GM18526 (cell line): ENCODE measurements around the gene NDRG4.

Experiments used
- POLR2A ChIP-seq: IDR thresholded peaks from 3 replicates; pipeline ENCODE4 v1.6.1; 2011; ENCODE audit not compliant: insufficient read length; ENCODE audit errors: extremely low read depth

The NDRG4 gene

DNA sequence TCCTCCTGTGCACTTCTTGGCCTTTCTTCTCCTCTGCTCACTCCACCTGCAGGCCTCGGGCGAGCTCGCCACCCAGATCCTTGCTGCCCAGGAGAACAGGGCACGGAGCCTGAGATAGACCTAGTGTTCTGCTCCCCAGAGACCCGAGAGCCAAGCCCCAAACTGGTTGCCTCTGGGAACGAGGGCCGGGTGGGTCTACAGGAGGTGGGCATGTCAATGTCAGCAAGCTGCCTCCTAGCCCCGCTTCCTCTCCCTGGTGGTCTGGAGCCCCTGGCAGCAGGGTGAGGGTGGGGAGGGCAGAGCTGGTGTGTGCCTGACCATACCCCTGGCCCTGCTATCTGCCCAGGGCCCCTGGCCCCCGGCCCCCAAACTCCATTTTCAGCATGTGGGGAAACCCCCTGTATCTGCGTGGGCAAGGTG lies 841 bp upstream of the NDRG4 start:
- TF ChIP-seq POLR2A = no peak

DNA sequence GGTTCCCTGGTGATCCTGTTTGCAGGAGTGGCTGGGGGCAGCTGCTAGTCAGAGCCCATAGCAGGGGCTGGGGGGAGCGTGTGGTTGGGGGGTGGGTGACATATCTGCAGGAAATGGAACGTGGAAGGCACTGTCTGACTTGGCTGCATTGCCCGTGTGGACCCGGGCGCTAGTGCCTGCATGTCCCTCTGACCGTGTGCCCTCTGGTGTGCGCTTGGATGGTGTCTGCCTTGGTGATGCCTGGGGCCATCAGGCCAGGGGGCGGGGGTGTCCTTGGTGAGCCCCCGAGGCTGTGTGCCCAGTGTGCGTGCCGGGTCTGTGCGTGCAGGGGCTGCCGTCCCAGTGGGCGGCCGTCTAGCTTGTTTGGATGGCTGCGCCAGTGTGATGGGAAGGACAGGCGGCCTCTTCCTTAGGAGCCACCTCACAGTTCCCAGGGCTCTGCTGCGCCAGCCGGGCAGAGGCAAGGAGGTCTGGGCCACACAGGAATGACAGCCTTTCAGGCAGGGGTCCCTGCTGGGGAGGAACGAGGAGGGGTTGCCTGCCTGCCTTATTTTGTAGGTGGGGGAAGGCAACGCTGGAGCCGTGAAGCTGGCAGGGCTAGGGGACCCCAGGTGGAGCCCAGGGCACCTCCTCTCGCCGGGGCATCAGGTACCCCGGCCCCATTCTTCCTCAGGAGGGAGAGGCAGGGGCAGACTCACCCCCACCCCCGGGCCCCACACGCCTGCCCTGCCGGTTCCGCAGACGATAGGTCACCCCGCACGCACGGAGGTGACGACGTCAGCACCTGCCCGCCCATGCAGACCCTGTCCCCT lies 693 bp downstream of the NDRG4 start:
- TF ChIP-seq POLR2A = no peak

- TF ChIP-seq POLR2A = no peak
These were observed 1.5 kb downstream of the NDRG4 start for GRCh38 chr16:58501242-58502131.

- no peak for TF ChIP-seq POLR2A
These were observed 2.4 kb downstream of the NDRG4 start for GRCh38 chr16:58502217-58502921.

GRCh38 chr16:58503166-58503862 lies 3.4 kb downstream of the NDRG4 start:
- no peak for TF ChIP-seq POLR2A

DNA sequence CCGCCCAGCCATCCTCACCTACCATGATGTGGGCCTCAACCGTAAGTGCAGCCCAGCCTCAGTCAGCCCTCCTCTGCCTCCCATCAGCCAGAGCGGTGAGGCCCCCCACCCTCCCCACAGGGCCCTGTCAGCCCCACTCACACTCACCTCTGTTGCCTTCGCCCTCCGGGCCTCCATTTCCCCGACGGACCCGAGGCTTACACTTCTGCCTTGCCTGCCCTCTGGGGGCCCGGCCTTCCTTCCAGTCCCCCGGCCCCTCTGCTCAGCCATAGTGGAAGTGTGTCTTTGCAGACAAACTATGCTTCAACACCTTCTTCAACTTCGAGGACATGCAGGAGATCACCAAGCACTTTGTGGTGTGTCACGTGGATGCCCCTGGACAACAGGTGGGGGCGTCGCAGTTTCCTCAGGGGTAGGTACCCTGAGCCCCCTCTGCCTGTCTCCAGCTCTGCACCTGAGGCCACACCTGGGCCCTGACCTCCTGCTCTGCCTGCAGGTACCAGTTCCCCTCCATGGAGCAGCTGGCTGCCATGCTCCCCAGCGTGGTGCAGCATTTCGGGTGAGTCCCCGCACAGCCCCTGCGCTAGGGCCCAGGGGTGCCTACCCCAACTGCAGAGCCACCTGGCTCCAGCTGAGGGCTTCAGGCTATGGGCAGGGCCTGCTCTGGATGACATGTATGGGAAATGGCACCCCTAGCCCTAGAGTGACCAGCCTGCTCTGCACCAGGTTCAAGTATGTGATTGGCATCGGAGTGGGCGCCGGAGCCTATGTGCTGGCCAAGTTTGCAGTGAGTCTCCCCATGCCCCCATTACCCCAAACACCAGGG lies 4.1 kb downstream of the NDRG4 start:
- no peak for TF ChIP-seq POLR2A

DNA sequence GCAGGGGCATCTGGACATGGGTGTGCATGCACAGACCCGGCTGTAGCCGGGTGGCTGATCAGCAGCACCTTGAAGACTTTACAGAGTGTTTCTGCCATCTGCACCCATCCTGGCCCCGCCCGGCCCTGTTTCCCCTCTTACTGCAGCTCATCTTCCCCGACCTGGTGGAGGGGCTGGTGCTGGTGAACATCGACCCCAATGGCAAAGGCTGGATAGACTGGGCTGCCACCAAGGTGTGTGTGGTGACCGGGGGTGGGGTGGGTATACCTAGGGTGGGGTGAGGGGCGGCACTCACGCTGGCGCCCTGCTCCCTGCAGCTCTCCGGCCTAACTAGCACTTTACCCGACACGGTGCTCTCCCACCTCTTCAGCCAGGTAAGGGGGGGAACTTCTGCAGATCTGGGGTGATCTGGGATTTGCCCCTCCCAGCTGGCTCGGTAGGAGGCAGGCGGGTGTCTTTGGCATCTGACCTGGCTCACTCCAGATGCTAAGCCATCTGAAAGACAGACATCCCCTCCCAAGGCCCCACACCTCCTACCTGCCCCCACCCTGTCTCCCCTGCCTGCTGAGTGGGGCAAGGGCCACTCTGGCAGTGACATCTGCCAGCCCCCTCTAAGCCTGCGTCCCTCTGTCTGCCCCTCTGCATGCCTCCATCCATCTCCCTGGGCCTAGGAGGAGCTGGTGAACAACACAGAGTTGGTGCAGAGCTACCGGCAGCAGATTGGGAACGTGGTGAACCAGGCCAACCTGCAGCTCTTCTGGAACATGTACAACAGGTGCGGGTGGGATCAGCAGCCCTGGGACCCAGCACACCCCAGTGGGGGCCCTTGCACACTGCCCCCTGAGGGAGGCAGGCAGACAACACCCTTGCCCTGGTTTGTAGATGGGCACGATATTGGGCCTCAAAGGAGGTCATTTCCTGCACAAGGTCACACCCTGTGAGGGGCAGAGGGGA lies 6.6 kb downstream of the NDRG4 start:
- no peak for TF ChIP-seq POLR2A

GRCh38 chr16:58507195-58507962 lies 7.4 kb downstream of the NDRG4 start:
- no peak for TF ChIP-seq POLR2A

DNA sequence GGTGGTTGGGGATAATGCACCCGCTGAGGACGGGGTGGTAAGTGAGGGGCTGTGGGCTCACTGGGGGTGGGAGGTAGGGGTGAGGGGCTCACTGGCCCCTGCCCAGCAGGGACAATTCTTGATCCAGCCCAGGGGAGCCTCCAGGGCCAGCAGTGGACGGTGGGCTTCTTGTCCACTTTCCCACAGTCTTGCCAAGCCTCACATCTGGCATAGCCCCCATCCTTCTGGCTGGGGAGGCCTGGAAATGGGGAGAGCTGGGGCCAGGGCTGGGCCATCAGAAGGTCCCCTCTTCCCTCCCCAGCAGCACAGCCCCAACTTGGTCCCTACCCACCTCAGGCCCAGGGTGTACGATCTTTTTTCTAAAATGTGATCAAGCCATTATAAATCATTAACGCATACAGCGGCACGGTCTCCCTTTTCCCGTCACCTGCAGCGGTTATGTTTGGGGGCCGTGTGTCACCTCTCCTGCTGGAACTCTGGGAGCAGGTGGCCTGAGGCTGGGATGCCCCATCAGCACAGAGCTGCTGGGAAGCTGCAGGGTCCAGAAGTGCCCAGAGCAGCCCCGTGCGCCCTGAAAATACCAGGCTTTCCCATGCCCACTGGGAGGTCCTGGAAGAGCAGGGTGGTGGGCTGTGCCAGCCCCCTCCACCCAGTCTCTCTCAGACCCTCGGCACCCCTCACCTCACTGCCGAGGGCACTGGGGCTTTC lies 8.2 kb downstream of the NDRG4 start:
- TF ChIP-seq POLR2A = no peak

DNA sequence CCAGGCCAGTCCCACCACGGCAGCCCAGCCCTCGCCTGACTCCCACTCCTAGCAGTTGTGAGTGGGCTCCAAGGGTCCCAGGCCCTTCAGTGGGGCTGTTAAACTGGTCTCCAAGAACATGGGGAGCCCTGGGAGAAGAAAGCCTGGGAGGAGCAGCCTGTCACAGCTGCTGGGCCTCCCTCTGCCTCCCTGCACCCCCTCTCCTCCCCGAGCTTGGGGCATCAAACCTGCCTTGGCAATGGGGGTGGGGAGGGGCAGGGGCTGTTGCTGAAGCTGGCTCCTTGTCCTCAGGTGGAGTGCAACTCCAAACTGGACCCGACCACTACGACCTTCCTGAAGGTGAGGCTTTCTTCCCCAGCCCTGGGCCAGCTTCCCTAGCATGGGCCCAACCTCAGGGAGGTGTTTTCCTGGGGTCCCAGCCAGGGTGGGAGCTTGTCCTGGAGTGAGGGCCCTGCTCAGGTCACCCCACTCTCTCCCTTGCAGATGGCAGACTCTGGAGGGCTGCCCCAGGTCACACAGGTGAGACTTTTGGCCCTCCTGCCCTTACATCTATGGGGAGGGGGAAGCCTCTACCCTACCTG lies 8.8 kb downstream of the NDRG4 start:
- TF ChIP-seq POLR2A = no peak

DNA sequence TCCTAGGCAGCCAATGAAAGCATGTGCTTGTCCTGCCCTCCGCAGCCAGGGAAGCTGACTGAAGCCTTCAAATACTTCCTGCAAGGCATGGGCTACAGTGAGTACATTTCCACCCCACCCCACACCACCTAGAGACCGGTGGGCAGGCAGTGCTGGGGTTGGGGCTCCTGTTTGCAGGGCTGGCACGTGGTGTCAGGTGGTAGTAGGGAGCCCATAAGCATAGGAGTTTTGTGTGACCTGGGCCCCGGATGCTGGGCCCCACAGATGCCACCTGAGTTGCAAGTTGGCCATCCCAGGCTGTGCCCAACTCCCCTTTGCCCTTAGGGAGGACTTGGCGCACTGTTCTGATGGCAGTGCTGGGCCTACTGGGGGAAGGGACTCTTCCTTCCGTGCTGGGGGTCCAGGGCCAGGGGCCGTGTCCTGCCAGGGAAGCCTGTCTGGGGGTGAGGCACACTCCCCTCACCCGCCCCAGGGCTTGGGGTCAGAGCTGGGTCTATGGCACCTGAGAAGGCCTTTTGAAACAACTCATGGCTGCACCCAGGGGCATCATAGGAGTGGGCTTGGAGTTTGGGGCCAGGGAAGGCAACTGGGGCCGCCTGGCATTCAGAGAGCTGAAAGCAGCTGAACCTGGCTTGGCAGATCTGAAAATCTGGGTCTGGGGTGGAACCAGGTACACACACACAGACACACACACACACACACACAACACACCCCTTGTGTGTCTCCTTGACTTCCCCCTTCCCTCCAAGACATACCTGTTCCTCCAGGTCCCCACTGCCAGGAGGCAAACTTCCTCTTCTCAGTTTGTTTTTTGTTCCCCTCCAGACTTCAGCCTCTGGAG lies 9.5 kb downstream of the NDRG4 start:
- no peak for TF ChIP-seq POLR2A
